H1 (cell line): ENCODE results near the gene PHTF2.

Source experiments
- CEBPB ChIP-seq: IDR thresholded peaks from 2 replicates; pipeline ENCODE4 v1.6.1; 2012; ENCODE audit warnings: low read depth, low read length
- CHD1 ChIP-seq: IDR thresholded peaks from 2 replicates; pipeline ENCODE4 v1.6.1; 2012; ENCODE audit warnings: low read depth, low read length, improper control_type of control experiment
- EZH2 ChIP-seq: fragments of 200-600 bp; sonication (generic); IDR thresholded peaks from 2 replicates; pipeline ENCODE4 v1.7.1; 2012; ENCODE audit warnings: low read depth, mild to moderate bottlenecking, moderate library complexity, low read length, inconsistent platforms; ENCODE audit not compliant: severe bottlenecking
- GABPA ChIP-seq: IDR thresholded peaks from 2 replicates; pipeline ENCODE4 v1.6.1; 2011; ENCODE audit warnings: mild to moderate bottlenecking, low read length, moderate library complexity, borderline replicate concordance; ENCODE audit not compliant: insufficient read depth
- NRF1 ChIP-seq: IDR thresholded peaks from 2 replicates; pipeline ENCODE4 v1.6.1; 2011; ENCODE audit warnings: mild to moderate bottlenecking, low read depth, low read length, improper control_type of control experiment
- POLR2A ChIP-seq, 2 experiments: IDR thresholded peaks; 1 replicate in 1 of 2; 2 replicates in 1 of 2; pipeline ENCODE4 v1.6.1; 2011; ENCODE audit warnings: low read depth in 2 of 2, low read length in 2 of 2, mild to moderate bottlenecking in 2 of 2; ENCODE audit errors: control extremely low read depth in 1 of 2
- RAD21 ChIP-seq, 2 experiments: IDR thresholded peaks in 1 of 2; conservative IDR thresholded peaks in 1 of 2; 2 replicates each; pipeline ENCODE4 v1.6.1; 2011; ENCODE audit warnings: low read depth in 2 of 2, low read length in 2 of 2, improper control_type of control experiment in 1 of 2, inconsistent platforms in 1 of 2, mild to moderate bottlenecking in 1 of 2, moderate library complexity in 1 of 2
- RFX5 ChIP-seq: IDR thresholded peaks from 2 replicates; pipeline ENCODE4 v1.6.1; 2011; ENCODE audit warnings: low read depth, low read length, improper control_type of control experiment, borderline replicate concordance
- RXRA ChIP-seq: IDR thresholded peaks from 2 replicates; pipeline ENCODE4 v1.6.1; 2011; ENCODE audit warnings: low read depth, mild to moderate bottlenecking, low read length, moderate library complexity; ENCODE audit not compliant: insufficient read depth
- TF ChIP-seq, protein P1 (sequence below), 3 experiments: IDR thresholded peaks; 1 replicate in 2 of 3; 2 replicates in 1 of 3; pipeline versions ENCODE4 v1.5.1 to v1.6.1; 2011; ENCODE audit warnings: low read length in 3 of 3, mild to moderate bottlenecking in 3 of 3, inconsistent platforms in 2 of 3, low read depth in 1 of 3, moderate library complexity in 1 of 3; ENCODE audit not compliant: insufficient read depth in 1 of 3; ENCODE audit errors: control extremely low read depth in 1 of 3
- TF ChIP-seq, protein P2 (sequence below): IDR thresholded peaks from 2 replicates; pipeline ENCODE4 v1.6.1; 2011; ENCODE audit warnings: low read depth, mild to moderate bottlenecking, low read length; ENCODE audit not compliant: insufficient read depth
- TF ChIP-seq, protein P3 (sequence below): IDR thresholded peaks from 2 replicates; pipeline ENCODE4 v1.6.1; 2012; ENCODE audit warnings: inconsistent platforms

DNA sequence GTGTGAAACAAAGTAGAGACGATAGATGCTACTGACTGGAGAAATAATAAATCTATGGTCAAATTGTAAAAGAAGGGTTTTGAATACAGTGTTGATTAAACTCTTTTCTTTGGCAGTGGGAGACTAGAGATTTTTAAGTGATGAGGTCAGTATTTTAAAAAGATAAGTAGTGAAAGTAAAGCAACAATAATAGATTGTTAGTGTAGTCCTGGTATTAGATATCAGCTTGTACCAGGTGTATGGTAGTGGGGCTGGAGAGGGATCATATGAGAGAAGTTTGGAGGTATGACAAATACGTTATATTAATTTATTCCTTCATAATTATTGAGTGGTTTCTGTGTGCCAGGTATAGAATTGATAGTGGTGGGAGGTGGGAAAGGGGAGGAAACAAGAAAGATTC, 25.2 kb downstream of the PHTF2 start:
- TF ChIP-seq, protein P1, sequence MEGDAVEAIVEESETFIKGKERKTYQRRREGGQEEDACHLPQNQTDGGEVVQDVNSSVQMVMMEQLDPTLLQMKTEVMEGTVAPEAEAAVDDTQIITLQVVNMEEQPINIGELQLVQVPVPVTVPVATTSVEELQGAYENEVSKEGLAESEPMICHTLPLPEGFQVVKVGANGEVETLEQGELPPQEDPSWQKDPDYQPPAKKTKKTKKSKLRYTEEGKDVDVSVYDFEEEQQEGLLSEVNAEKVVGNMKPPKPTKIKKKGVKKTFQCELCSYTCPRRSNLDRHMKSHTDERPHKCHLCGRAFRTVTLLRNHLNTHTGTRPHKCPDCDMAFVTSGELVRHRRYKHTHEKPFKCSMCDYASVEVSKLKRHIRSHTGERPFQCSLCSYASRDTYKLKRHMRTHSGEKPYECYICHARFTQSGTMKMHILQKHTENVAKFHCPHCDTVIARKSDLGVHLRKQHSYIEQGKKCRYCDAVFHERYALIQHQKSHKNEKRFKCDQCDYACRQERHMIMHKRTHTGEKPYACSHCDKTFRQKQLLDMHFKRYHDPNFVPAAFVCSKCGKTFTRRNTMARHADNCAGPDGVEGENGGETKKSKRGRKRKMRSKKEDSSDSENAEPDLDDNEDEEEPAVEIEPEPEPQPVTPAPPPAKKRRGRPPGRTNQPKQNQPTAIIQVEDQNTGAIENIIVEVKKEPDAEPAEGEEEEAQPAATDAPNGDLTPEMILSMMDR (IDR thresholded peaks at IDR 0.05; ENCODE audit: control extremely low read depth in 1 of 3, insufficient read depth in 1 of 3, low read depth in 1 of 3, low read length in 3 of 3) = no peak
- TF ChIP-seq RFX5 (no peak), CEBPB (no peak), RXRA (no peak), EZH2 (no peak), CHD1 (no peak), POLR2A (IDR thresholded peaks at IDR 0.05; ENCODE audit: control extremely low read depth in 1 of 2, low read depth in 2 of 2, low read length in 2 of 2) (no peak), NRF1 (no peak), GABPA (no peak), RAD21 (IDR thresholded peaks at IDR 0.05 in 1 of 2, conservative IDR thresholded peaks at IDR 0.05 in 1 of 2; ENCODE audit: low read depth in 2 of 2, low read length in 2 of 2) (no peak)
- TF ChIP-seq, protein P2, sequence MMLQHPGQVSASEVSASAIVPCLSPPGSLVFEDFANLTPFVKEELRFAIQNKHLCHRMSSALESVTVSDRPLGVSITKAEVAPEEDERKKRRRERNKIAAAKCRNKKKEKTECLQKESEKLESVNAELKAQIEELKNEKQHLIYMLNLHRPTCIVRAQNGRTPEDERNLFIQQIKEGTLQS = no peak
- TF ChIP-seq, protein P3, sequence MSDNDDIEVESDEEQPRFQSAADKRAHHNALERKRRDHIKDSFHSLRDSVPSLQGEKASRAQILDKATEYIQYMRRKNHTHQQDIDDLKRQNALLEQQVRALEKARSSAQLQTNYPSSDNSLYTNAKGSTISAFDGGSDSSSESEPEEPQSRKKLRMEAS = no peak
